GM21528 (cell line): ENCODE data around the gene SWAP70.

Experiments used
- ATAC-seq: cut with Tn5 transposase; IDR thresholded peaks from one replicate; pipeline ENCODE4 v1.9.1; 2021; ENCODE audit warnings: mild to moderate bottlenecking, moderate library complexity; ENCODE audit not compliant: unreplicated experiment, low FRiP score

Gene SWAP70

DNA sequence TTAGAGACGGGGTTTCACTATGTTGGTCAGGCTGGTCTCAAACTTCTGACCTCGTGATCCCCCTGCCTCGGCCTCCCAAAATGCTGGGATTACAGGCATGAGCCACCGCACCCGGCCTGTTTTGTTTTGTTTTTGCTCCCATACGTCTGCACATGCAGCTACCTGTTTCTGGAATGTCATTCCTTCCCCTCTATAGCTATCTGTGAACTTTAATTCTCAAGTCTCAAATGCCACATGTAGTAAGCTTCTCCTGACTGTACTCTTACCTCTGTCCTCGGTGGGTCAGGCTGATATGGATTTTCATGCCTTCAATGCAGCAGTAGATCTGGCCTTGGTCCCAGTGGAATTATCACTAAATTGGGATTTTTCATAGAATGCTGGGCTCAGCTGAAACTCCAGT is 12.4 kb upstream of the SWAP70 start:
- no peak for ATAC-seq

DNA sequence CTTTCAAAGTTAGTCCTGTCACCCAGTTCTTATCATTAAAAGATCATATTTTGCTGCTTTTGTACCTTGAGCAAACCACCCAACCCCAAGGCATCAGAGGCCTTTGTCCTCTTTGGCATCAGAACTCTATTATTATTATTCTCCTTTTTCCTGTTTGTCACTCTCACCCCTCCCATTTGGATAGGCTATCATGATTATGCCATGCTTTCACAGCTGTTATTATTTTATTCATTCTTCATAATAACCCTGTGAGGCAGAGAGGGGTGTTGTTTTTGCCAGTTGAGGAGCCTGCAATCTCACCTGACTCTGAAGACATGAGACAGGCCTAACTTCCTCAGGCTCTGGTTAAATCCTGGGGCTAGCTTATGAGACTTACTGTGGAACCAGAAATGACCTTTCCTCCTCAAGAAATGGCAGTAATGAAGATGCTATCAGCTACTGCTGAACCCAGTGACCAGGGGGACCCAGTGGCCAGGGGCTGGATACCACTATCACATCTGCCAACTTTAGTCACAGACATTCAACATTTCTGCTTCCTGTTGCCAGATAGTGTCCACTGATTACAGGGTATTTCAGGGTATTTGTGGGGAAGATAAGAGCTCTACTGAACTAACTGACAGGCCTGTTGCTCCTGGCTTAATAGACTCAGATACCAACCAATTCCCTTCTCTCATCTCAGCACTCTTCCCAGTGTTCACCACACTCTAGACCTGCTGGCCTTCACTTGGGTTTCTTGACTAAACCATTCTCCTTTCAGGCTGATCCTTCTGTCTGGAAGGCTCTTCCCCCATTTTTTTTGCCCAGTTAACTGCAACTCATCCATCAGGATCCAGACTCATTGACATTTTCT is 11.8 kb upstream of the SWAP70 start:
- ATAC-seq = no peak

DNA sequence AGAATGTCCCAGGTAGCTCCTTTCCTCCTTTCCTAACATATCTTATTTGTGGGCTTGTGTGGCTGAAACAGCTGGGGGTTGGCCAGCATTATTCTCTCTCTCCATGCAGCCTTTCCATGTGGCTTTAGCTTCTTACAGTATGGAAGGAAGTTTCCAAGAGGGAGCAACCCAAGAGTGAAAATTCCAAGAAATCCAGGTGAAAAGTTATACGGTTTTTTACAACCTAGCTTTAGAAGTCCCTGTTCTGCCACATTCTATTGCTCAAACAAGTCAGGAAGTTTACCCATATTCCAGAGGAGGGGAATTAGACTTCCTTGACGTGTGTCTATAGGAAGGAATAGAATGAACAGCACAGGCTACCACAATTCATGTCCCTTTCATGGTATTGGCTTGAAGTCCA is 10.0 kb upstream of the SWAP70 start:
- ATAC-seq = no peak

DNA sequence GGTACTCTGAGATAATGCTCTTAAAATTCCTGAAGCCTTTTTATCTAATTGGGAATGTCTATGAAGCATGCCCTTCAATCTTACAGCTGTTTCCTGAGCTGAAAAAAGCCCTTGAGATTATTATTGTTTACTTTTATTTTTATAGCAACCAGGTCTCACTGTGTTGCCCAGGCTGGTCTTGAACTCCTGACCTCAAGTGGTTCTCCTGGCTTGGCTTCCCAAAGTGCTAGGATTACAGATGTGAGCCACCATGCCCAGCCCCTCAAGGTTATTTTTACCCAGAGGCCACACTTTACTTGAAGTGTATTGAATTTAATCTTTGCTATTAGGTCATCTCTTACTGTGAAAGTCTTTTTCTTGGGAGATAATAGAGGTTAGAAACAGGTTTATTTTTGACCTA is 7.0 kb upstream of the SWAP70 start:
- no peak for ATAC-seq

DNA sequence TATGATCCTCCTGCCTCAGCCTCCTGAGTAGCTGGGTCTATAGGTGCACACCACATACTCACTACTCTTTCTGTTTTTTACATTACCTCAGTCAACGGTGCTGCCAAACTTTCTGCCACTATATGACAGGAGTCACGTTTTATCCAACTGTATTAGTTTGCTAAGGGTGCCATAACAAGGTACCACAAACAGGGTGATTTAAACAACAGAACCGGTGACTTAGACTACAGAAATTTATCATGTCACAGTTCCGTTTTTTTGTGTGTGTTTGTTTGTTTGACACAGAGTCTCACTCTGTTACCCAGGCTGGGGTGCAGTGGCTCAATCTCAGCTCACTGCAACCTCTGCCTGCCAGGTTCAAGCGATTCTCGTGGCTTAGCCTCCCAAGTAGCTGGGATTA is 6.3 kb upstream of the SWAP70 start:
- ATAC-seq = no peak

DNA sequence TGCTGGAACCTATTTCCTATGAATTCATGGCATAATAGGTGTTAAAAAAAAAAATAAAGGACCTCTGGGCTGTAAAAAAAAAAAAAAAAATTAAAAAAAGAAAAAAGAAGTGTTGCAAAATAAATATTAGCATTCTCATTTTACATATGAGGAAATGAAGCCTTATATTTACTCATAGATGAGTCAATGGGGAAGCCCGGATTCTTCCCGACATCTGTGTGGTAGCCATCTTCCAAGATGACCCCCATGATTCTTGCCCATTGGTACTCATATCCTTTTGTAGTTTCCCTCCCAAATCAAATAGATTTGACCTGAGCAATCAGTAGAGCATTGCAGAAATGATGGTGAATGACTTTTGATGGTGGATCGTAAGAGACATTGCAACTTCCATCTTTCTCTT is 3.0 kb upstream of the SWAP70 start:
- no peak for ATAC-seq

DNA sequence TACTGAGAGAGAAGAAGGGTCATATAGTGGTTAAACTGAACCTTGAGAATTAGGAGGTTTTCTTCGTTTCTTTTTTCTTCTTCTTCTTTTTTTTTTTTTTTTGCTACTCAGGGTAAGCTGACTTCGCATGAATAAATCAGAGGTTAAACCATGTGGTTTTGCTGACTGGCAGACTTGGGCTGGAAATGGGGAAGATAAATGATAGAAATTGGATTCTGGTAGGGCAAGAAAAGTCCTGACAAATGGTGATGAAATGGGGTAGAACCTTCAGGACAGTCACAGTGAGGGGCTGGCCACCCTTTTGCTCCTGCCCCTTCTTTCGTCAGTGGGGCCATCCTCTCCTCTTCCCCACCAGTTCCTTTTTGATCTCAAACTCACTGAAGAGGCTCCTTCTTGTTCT is 1.6 kb upstream of the SWAP70 start:
- no peak for ATAC-seq

DNA sequence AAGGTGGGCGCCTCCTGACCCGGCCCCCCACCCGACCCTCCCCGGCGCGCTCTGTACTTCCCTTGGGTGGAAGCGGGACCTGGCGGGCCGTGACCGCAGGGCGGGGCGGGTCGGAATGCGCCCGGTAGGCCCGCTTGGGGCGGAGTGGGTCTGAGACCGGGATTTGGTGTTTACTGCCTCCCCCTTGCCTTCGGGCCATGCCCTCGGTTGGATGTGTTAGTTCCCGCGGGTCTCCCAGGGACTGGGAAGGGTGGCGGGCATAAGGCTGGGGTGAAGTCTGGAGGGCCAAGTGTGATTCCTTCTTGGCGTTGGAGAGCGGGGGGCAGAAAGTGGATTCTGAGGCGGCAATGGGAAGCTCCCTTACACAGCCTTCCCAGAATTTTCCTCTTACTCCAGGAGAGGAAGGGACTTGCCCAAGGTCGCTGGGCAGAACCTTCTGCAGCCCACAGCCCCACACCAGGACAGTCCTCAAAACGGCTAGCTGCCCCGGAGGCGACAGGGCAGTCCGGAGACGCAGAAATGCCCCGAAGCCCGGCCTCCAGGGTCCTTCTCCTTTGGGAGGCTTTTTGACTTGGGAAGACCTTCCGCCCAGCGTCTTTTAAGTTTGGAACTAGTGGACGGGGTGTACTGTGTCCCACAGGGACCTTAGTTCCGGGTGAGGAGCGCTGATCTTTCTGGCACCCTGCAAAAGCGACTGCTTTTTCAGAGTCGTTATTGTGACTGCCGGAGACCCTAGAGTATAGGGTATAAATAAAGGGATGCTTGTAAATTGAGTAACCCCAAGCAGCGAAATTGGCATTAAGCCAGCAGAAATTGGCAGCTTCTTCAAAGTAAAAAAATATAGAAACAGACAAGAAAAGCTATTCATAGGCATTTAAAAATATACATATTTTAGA is 647 bp downstream of the SWAP70 start:
- ATAC-seq = peak; percentile 45

DNA sequence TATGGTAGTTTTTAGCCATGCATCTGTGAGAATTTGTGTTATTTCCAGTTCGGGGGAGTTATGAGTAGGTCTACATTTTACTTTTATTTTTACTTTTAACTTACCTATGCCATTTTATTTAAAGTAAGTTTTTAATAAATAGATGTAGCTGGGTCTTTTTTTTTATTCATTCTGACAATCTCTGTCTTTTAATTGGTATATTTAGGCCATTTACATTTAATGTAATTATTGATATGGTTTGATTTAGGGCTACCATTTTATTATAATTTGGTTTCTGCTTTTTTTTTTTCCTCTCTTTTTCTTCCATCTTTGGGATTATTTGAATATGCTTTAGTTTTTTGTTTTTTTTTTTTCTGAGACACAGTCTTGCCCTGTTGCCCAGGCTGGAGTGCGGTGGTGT is 1.9 kb downstream of the SWAP70 start:
- no peak for ATAC-seq

DNA sequence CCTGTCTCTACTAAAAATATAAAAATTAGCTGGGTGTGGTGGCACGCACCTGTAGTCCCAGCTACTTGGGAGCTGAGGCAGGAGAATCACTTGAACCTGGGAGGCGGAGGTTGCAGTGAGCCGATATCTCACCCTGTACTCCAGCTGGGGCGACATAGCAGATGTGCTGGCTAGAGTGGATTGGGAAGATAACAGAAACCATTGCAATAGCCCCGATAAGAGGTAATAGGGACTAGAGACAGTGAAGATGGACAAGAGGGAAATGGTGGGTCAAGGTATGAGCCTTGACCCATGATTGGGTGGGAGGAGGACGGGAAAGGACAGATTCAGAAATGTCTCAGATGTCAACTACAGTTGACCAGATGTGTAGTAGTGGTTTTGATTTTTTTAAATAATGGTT is 6.1 kb downstream of the SWAP70 start:
- no peak for ATAC-seq

DNA sequence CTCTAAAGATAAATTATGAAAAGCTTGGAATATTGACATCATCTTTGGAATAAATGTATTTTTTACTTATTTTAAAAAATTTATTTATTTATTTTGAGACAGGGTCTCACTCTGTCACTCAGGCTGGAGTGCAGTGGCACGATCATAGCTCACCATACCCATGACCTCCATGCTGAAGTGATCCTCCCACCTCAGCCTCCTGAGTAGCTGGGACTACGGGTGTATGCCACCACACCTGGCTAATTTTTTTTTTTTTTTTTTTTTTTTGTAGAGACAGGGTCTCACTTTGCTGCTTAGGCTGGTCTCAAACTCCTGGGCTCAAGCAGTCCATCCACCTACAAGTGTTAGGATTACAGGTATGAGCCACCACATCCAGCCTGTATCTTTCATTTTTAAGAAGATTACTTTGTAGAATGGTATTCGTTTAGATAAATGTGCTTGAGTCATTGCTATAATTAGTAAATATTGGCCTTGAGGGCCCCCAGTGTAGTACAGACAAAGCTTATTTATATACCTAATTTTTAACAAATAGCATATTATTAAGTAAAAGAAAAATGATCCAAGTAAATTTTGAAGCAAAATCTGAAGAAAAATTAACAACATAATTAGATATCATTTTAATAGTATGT is 8.5 kb downstream of the SWAP70 start:
- no peak for ATAC-seq

DNA sequence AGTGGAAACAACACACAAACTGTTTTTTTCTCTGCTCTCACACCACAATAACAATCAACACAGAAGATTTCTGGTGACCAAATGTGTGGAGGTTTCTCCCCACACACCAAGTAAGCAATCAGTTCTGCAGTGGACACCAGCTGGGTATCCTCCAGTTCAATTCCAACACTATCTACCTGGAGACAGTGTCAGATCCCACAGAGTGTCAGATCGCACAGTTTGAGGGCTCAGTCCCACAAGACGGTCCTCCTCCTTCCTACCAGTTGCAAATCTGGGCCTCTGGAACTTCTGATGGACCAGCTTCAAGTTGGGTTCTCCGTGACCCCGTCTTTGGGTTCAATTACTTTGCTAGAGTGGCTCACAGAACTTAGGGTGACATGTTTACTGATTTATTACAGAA is 9.0 kb downstream of the SWAP70 start:
- ATAC-seq = no peak

DNA sequence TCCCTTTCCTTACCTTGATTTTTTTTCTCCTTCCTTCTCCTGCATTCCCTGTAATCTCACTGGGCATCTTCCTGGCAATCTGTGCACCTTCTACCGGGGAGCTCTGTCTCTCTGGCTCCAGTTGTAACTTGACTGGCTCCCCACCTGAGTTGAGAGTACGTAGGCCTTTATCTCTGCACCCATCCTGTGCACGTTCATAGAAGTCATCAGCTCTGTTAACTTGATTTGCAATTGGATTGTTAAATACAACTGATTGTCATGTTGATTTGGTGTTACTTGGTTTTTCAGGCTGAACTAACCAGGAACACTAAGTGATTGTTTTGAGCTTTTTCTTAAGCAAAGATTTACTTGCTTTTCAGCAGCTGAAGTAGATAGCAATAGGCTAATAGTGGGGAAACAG is 11.8 kb downstream of the SWAP70 start:
- no peak for ATAC-seq

DNA sequence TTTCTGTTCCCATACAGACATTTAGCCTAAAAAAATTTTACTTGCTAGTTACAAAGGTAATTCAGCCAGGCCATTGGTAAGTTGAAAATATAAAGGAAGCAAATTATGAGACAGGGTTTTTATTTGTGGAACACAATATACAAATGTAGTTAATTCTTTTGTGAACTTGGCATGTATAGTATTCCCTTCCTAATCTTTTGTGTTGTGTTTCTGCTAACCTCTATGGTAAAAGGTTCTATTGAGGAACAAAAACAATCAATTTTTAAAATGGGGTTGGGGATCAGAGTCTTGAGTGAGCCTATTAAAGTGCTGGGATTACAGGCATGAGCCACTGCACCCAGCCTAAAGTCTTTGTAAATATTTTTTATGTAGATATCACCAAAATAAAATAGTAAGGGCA is 14.1 kb downstream of the SWAP70 start:
- ATAC-seq = no peak

DNA sequence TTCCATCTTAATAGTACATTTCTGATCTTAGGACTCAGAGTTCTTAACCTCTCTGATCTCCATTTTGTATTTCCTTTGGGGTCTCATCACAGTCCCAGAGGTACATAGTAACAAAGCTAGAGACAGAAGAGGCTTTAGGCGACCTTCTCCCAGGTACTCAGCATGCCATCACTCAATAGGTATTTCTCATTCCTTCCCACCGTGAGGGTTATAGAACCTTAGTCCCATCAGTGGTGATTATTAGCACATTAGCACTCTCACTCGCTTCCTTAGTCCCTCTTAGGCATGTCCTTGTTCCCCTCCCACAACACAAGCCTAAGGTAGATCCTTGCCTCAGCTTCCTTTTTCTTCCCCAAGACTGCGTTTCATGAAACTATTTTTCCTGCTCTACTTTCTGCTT is 14.7 kb downstream of the SWAP70 start:
- no peak for ATAC-seq

DNA sequence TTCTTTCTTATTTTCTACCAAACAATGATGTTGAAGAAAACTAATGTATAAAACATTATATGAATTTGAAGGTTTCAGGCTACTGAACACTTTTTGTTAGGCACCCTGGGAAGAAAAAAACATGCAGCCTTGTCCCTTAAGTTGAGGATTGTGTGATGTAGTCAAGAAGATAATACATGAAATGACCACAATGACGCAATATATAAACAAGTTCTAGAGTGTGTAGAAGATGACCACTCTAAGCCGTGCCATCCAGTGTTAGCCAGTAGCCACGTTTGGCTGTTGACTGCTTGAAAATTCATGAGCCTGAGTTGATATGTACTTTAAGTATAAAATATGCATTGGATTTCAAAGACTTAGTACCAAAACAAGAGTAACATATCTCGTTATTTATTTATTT is 16.2 kb downstream of the SWAP70 start:
- ATAC-seq = no peak

DNA sequence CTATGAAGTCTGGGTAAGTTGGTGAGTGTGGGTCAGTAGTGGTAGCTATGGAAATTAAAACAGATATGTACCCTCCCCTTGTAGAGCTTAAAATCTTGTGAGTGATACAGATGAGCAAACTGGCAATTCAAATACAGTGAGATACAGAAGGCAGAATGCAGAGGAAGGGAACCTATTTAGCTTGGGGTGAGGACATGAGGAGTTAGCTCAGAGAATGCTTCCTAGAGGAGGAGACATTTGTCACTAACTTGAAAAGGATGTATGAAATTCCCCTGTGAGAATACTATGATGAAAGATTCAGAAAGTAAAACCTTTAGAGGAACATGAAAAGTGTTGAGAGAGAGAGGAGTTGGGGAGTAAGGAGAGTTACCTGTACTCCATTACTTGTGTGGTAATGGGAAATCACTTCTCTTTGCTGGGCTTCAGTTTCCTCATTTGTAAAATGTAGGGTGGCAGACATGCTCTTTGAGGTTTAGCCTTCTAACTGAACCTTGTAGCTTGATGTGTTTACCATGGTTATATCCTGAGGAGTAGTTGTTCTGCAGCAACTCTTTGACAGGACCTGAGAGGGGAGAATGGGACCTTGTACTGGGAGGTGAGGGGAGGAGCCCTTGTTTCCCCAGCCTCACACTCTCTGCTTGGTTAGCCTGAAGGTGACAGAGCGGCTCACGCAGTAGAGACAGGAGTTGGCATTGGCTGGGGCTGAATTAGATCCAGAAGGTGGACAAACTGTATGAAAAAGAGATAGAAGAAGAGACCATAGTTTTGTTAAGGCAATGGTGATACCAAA is 17.9 kb downstream of the SWAP70 start:
- ATAC-seq = peak; percentile 42

DNA sequence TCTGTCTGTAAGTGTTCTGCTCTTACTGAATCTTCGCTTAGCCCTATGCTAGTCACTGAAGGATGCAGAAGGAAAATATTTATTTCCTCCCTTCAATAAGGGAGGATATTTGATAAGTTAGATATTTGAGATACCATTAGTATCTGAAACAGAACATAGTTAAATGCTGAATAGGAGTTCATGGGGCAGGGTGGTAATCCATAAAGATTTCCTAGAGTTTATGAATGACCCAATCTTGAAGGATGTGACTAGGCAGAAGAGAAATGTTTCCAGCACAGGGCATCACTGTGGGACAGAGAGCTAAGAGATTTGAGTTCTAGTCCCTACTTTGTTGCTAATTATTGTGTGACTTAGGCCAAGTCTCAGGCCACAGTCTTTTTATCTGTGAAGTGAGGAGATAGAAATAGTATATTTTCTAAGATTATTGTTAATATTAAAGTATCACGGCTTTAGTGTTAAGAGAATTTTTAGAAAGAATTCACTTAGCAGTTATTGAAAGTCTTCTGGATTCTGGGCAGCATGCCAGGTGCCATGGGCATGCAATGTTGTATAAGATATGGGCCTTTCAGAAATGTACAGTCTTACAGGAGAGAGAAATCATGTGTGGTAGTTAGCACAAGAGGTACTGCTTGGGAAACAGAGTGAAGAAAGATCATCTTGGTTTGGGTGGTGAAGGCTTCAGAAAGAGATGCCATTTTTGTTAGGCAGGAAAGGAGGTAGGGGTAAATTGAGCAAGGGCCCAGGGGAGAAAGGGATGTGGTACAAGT is 24.0 kb downstream of the SWAP70 start:
- ATAC-seq = no peak

DNA sequence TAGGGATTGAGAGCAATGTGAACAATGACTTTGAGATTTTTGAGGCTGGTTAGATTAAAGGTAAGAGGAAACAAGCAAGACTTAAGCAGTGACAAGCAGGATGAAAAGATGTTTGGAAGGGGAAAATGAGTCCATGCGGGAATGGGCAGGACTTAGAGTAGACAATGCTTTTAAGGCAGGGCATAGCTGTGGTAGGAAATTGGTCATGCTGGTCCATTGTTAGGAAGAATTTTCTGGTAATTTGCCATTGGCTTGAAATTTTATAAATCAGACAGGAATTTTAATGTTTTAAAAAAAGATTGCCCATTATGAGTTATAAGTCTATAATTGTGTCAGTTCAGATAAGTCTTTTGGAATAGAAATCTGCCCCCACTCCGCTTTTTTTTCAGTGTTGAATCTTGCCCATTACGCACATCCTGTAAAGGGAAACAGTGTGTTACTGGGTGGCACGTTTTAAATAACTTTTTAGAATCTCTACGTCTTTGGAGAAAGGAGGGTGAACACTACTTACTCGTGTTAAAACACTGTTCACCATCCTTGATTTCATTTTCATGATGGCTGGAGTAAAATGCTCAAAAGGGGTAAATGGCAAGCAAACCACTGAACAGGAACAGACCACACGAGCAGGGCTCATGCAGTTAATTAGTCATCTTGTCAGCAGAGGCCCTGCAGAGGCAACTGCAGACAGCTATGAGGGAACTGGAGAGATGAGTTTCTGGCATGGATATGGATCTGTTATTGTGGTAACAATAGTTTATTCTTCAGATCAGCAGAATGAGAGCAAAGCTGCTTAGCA is 25.0 kb downstream of the SWAP70 start:
- ATAC-seq = peak; percentile 81
